Measurements from ENCODE around the gene ARHGEF19.
"Not testable (repeated sequence)": the region's sequence is repeated elsewhere in the genome, so short reads cannot be mapped to it uniquely, and the experiment has no call there.

Gene ARHGEF19

DNA sequence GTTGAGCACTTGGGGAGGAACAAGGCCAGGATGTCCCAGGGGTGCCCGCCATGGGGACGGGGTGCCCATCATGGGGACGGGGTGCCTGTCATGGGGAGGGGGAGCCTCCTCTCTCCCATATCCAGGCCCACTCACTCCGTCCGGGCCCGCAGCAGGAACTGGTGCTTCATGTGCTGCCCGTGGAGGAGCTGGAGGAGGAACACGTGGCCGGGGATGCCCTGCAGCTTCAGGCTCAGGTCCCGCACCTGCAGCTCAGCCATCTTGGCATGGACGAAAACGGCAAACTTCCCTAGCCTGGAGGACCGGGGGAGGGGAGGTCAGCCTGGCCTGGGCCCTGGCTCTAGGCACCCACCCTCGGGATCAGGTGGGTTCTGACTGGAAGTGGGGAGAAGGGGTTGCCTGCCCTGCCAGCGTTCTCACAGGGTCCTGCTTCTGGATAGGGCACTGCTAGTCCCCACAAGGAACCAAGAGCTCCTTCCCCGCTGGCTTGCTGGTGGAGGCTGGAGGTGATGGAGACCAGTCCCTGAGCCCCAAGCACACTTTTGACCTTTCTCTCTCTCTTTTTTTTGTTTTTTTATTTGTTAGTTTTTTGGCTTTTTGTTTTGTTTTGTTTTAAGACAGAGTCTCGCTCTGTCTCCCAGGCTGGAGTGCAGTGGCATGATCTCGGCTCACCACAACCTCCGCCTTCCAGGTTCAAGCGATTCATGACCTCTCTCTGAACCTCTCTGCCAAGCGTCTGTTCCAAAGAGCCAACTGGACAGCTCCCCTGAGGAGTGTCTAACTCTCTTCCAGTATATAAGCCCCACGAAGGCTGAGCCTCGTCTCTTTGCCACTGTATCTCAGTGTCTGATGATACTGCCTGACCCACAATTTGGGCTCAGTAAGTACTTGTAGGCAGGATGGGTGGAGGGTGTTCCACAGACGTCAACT lies 9.9 kb downstream of the ARHGEF19 start:
- no peak for DNase-seq

DNA sequence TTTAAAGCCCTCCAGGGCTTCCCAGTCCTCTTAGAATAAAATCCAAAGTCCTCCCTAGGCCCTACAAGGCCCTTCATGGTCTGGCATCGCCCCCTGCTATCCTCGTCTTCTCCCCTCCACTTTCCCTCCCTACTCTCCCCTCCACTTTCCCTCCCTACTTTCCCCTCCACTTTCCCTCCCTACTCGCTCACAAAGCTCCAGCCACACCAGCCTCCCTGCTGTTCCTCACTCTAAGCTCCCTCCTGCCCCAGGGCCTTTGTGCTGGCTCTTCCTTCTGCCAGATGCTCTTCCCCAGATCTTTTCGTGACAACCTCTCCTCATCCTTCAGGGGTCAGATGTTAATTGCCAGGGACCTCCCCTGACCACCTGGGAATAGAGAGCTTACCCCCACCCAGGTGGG lies 12.8 kb downstream of the ARHGEF19 start:
- no peak for DNase-seq

DNA sequence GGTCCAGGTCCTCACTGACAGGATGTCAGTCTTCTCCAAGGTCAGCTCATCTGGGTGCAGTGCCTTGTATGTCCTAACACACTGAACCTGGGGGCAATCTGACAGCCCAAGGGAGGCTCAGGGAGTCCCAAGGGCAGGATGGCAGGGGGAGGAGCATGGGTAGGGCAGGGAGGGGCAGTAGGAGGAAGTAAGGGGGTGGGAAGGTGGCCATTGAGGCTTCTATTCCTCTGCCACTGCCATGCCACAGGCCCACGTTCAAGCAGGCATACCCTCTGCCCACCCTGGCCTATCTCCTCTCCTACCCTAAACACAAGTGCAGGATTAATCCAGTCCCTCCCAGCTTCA lies 13.3 kb downstream of the ARHGEF19 start:
- DNase-seq = no peak

DNA sequence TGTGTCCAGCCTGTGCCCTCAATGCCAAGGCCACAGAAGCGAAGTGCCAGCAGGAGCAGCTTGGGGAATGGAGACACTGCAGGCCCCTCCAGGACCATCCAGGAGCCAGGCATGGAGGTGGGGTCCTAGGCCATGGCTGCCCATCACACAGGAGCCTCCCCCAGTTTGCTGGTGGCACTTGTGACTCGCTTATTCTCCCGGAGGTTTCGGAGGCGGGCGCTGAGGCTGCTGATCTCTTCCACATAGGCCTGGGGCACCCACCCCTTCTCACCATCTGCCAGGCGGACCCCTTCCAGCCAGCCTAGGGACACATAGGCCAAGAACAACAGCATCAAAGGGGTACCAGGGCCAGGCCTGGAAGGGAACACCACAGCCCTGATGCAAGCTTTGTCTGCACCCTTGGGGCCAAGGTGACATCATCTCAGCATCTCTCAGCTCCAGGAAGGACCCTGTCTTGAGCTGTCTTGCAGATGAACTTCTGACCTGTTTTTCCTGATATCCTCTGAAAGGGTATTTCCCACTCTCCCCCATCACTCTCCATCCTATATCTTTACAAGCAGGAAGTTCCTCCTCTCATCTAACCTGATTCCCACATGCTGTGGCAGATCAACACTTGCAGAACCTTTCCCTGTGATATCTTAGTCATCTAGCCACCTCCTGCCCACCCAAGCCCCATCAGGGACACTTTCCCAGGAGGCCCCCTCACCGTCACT lies 13.9 kb downstream of the ARHGEF19 start:
- no peak for DNase-seq

DNA sequence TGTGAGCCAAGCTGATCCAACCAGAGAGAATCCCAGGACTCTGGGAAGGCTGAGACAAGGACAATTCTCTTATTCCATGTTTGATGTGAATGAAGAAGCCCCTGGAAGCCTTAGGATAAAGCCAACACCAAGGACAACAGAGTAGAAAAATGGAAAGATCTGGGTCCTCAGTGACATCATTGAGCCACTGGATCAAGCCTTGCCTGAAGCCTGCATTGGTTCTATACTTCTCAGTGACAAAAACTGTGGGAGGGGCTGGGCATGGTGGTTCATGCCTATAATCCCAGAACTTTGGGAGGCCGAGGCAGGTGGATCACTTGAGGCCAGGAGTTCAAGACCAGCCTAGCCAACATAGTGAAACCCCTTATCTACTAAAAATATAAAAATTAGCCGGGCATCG lies 15.6 kb downstream of the ARHGEF19 start:
- DNase-seq = no peak

GRCh38 chr1:16196139-16196538 lies 16.3 kb downstream of the ARHGEF19 start:
- DNase-seq = not testable (repeated sequence)

DNA sequence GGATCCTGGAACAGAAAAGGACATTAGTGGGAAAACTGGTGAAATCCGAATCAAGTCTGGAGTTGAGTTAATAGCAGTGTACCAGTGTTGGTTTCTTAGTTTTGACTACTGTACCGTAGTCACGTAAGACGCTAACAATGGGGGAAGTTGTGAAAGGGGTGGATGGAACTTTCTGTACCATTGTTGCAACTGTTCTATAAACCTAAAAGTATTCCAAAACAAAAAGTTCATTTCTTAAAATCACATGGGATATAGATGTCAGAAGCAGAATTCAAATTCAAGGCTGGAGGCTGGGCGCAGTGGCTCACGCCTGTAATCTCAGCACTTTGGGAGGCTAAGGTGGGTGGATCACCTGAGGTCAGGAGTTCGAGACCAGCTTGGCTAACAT lies 16.9 kb downstream of the ARHGEF19 start:
- DNase-seq = no peak

DNA sequence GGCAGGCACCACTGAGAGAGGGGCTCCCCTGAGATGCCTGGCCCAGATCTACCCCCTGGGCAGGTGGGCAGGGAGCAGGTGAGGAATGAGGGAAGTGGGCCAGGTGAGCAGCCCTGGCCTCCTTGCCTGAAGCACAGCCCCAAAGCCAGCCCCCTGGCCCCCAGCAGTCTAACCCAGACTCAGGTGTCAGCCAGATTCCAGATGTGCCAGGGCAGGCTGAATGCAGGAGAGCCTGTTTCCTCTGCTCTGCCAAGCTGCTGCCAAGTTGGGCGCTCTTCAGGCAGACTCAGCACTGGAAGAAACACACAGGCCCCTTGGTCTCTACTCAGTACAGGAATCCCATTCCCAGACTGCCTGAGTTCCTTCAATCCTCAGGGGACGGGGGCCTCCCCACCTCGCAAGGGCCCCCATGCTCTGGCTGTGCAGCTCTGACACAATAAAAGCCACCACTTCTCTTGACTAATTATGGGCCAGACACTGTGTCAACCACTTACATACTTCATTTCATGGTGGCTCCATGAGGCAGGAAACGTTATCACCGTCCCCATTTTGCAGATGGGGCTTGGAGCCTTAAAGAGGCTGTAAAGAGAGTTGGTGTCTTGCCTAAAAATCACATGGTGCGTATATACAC lies 20.4 kb downstream of the ARHGEF19 start:
- no peak for DNase-seq

DNA sequence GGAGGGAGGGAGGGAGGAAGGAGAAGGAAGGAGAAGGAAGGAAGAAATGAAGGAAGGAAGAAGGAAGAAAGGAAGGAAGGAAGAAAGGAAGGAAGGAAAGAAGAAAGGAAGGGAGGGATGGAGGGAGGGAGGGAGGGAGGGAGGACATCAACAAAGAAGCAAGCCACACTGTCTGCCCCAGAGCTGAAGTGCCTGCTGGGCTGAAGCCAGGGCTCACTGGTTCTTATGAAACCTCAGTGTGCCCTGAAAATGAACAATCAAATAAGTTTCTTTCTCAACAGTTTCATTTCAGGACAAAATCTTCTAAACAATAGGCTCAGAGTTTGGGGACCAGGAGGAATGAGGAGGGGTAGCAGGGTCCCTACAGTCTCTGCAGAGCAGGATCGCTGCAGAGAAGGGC lies 21.1 kb downstream of the ARHGEF19 start:
- DNase-seq = no peak

DNA sequence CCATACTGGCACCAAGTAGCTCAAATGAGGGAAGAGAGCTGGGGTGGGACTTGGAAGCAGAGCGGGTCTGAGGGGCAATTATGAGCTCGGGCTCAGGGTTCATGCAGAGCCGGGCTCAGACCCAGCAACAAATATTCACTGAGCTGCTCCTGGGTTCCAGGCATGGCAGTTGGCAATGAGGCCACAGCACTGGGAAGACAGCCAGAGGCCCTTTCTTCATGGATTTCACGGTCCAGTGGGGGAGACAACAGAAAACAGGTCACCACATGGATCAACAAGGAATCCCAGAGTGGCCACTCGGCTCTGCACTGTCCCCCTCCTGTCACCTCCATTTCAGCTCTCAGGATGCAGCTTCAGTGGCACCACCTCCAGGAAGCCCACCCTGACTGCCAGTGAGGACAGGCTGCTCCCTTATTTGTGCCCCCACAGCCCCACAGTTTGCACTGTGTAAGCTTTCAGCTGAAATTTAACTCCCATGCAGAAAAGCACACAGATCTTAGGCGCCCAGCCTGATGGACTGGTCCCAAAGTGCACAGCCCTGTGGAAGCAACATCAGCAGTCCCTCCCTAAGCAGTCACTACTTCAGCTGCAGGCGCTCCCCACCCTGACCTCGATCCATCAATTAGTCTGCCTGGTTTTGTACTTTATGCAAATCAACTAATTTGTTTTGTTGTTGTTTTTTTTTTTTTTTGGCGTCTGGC lies 22.4 kb downstream of the ARHGEF19 start:
- peak; percentile 53 for DNase-seq

DNA sequence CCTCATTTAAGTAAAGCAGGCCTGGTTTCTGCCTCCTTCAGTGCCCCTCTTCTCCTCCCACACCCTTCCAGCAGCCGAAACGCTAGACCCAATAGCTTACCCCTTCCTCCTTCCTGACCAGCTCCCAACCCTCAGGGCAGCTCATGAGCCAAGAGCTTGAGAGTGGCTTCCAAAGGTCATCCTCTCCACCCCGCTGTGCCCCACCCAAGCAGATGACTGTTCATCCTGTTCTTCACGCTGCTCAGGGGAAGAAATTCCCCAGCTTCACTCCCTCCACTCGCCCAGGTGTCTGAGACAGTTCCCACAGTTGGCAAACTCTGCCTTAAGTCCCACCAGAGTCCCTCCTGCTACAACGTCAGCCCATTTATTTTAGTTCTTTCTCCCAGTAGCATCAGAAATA lies 23.4 kb downstream of the ARHGEF19 start:
- peak; percentile 62 for DNase-seq

DNA sequence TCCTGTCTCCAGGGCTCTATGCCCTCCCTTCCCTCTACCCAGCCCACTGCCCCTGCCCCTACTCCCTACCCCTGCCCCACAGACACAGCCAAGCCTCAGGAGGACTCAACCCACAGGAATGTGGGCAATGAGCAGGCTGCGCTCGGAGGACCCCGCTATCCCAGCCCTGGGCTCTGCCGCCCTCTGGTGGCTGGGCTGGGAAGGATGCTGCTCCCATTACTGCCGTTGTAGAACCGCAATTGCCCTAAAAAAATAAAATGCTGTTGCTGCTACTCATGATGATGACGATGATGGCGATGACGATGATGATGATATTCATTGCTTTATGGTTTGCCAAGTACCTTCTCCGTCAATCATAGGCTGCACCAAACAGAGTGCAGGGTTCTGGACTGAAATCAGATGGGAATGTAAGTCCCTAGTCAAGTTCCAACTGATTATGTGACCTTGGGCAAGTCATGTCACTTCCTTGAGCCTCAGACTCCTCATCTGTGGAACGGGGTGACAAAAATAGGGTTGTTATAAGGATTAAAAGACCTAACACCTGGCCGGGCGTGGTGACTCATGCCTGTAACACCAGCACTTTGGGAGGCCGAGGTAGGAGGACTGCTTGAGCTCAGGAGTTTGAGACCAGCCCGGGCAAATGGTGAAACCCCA lies 24.6 kb downstream of the ARHGEF19 start:
- peak; percentile 89 for DNase-seq

- DNase-seq = peak; percentile 42
These were observed 25.7 kb downstream of the ARHGEF19 start for GRCh38 chr1:16186655-16187235.

GRCh38 chr1:16184557-16185303 lies 27.7 kb downstream of the ARHGEF19 start:
- peak; percentile 46 for DNase-seq

DNA sequence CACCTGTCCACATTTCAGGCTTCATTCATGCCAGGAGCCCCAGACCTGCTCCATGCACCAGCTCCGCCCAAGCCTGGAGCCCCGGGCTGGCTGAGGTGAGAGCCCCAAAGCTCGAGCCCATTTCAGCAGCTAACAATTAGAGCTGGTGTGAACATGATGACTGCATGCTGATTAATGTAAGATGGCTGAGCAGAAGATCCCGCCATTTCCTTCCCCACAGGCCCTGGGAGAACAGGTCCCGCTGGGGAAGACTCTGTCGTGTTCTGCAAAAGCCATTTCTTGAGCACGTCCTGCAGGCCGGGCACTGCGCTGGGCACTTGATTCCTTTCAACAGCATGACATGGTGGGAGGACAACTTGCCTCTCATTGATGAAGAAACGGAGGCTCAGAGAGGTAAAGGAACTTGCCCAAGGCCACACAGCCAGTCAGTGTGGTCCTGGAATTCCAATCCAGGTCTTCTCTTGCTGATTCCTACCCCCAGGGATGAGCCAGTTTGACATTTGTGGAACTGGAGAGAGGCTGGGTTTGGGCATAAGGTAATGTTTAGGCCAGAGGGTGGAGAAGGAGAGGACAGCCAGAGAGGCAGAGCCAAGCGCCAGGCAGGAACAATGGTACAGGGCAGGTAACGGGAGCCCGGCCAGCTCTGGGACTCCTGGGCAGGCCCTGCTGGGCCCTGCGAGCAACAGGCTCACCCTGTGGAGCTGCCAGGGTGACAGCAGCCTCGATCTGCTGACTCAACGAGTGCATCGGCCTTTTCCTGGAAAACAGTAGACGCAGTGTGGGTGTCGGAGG lies 28.5 kb downstream of the ARHGEF19 start:
- peak; percentile 49 for DNase-seq

- DNase-seq = peak; percentile 38
These were observed 29.3 kb downstream of the ARHGEF19 start for GRCh38 chr1:16183179-16183578.

GRCh38 chr1:16181887-16182719 lies 30.3 kb downstream of the ARHGEF19 start:
- peak; percentile 99 for DNase-seq

DNA sequence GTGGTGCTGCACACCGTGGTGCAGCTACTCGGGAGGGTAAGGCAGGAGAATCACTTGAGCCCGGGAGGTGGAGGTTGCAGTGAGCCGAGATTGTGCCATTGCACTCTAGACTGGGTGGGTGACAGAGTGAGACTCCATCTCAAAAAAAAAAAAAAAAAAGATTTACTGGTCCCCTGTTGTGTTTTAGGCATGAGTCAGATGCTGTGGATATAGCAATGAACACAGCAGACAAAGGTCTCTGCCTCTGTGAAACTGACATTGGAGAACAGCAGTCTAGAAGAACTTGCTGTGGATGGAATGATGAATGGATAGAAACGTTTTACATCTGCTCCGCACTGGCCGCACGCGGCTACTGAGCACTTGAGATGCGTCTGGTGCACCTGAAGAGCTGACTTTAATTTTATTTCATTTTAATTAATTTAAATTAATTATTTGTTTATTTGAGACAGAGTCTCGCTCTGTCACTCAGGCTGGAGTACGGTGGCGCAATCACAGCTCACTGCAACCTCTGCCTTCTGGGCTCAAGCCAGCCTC lies 32.1 kb downstream of the ARHGEF19 start:
- DNase-seq = peak; percentile 50

Measured in islet precursor cell (in vitro differentiated cells).